ENCODE results near the gene SYCP2L. TPM values are rescaled to one million over a fixed set of nuclear protein-coding genes. Genes with fewer than 3 reads are reported as not detected.

The SYCP2L gene
- total RNA-seq, 2 donors from 2014 or later = 0.46 to 3.7 TPM

GRCh38 chr6:11017090-11017489 lies 130.2 kb downstream of the SYCP2L start:
- intact Hi-C loops (cut with DNase I) = no loop called here
- Histone ChIP-seq H3K9me3 (no peaks in the 10 kb centered on the region), H3K27me3 (replicated peaks; ENCODE audit: insufficient read depth) (no peaks in the 10 kb centered on the region), H3K27ac (no peak overlapping the region), H3K4me3 (no peak overlapping the region), H3K4me1 (replicated peaks) (no peaks in the 10 kb centered on the region), H3K36me3 (no peaks in the 10 kb centered on the region)
- TF ChIP-seq CTCF (IDR thresholded peaks at IDR 0.05) = no peak
- no peak for TF ChIP-seq POLR2AphosphoS5 (IDR thresholded peaks at IDR 0.05)
- no peak for TF ChIP-seq POLR2A (IDR thresholded peaks at IDR 0.05)
- no peak for DNase-seq (ENCODE audit: low spot score)
- WGBS = 89% methylated on average over 3 of the region's 3 CpGs

- WGBS = 90% methylated on average over 2 of the region's 2 CpGs
- no peaks in the 10 kb centered on the region for H3K36me3 ChIP-seq
- H3K4me3 ChIP-seq = no peak overlapping the region
- no peak for DNase-seq (ENCODE audit: low spot score)
- no peak overlapping the region for H3K27ac ChIP-seq
- no peaks in the 10 kb centered on the region for H3K4me1 ChIP-seq (replicated peaks)
- H3K27me3 ChIP-seq (replicated peaks; ENCODE audit: insufficient read depth) = no peaks in the 10 kb centered on the region
- intact Hi-C loops (cut with DNase I) = no loop called here
- H3K9me3 ChIP-seq = no peaks in the 10 kb centered on the region
- TF ChIP-seq POLR2A (IDR thresholded peaks at IDR 0.05) = no peak
- no peak for TF ChIP-seq POLR2AphosphoS5 (IDR thresholded peaks at IDR 0.05)
- TF ChIP-seq CTCF (IDR thresholded peaks at IDR 0.05) = no peak
Measured at GRCh38 chr6:11018225-11018624, 131.4 kb downstream of the SYCP2L start.

DNA sequence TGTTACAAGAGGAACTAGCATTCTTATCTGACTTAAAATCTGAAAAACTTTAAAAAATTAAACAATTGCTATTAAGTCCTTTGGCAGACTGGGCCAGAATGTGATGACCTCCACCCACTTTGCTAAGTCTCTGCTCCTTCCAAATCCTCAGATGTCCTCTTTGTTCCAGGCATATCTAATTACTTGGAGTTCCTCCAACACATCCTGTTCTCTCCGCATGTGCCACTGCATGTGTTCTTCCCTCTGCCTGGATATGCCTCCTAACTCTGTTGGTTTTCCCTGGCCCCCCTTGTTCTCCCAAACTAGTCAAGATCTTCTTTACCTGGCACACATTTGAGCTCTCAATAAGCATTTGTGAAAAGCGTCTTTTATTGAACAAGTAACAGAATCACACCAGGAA lies 134.2 kb downstream of the SYCP2L start:
- Histone ChIP-seq H3K9me3 (no peaks in the 10 kb centered on the region), H3K36me3 (no peaks in the 10 kb centered on the region), H3K4me1 (replicated peaks) (no peaks in the 10 kb centered on the region), H3K27ac (no peak overlapping the region), H3K27me3 (replicated peaks; ENCODE audit: insufficient read depth) (no peaks in the 10 kb centered on the region), H3K4me3 (no peak overlapping the region)
- no peak for DNase-seq (ENCODE audit: low spot score)
- intact Hi-C loops (cut with DNase I) = no loop called here
- TF ChIP-seq POLR2A (IDR thresholded peaks at IDR 0.05) = no peak
- no peak for TF ChIP-seq CTCF (IDR thresholded peaks at IDR 0.05)
- no peak for TF ChIP-seq POLR2AphosphoS5 (IDR thresholded peaks at IDR 0.05)
- WGBS = 25% methylated on average over 2 of the region's 2 CpGs

GRCh38 chr6:11021714-11022113 lies 134.9 kb downstream of the SYCP2L start:
- no peak overlapping the region for H3K27ac ChIP-seq
- H3K4me3 ChIP-seq = no peak overlapping the region
- H3K36me3 ChIP-seq = no peaks in the 10 kb centered on the region
- no peaks in the 10 kb centered on the region for H3K27me3 ChIP-seq (replicated peaks; ENCODE audit: insufficient read depth)
- no peaks in the 10 kb centered on the region for H3K4me1 ChIP-seq (replicated peaks)
- DNase-seq (ENCODE audit: low spot score) = no peak
- no peaks in the 10 kb centered on the region for H3K9me3 ChIP-seq
- TF ChIP-seq CTCF (IDR thresholded peaks at IDR 0.05) (no peak), POLR2AphosphoS5 (IDR thresholded peaks at IDR 0.05) (no peak), POLR2A (IDR thresholded peaks at IDR 0.05) (no peak)
- intact Hi-C loops (cut with DNase I) = no loop called here
- WGBS = 58% methylated on average over 7 of the region's 7 CpGs

DNA sequence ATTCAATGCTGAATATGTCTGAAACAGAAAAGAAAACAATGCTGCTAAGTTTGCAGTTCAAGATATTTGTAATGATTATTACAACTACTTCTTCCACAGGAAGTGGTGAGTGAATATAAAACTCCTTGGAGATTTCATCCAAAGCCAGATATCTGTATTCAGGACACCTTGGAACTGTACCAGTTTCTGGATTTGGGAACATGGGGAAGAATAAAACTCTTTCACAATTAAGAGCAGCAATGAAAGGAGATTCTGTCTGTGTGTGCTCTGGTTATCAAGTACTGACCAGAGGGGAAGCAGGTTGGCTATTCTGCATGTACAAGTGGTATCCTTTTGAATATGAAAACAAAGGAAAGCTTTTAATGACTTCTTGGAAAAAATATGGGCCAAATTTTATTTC lies 136.2 kb downstream of the SYCP2L start:
- Histone ChIP-seq H3K27me3 (replicated peaks; ENCODE audit: insufficient read depth) (no peaks in the 10 kb centered on the region), H3K9me3 (no peaks in the 10 kb centered on the region), H3K4me3 (no peak overlapping the region), H3K4me1 (replicated peaks) (no peaks in the 10 kb centered on the region), H3K36me3 (no peaks in the 10 kb centered on the region), H3K27ac (no peak overlapping the region)
- intact Hi-C loops (cut with DNase I) = no loop called here
- DNase-seq (ENCODE audit: low spot score) = no peak
- TF ChIP-seq POLR2A (IDR thresholded peaks at IDR 0.05) (no peak), CTCF (IDR thresholded peaks at IDR 0.05) (no peak), POLR2AphosphoS5 (IDR thresholded peaks at IDR 0.05) (no peak)

Other genes with a start within 250 kb of the SYCP2L start
- gene C6orf52, start 192.4 kb upstream of the SYCP2L start, total RNA-seq = 1 to 10 TPM in 1 of 2 donors, not detected in 1; 3.3 TPM
- 10 to 100 TPM; 12.2 to 36.7 TPM for gene PAK1IP1, start 192.1 kb upstream of the SYCP2L start, total RNA-seq
- gene TMEM14C, start 164.0 kb upstream of the SYCP2L start, total RNA-seq = 100 to 1,000 TPM in 1 of 2 donors, 10 to 100 TPM in 1; 99.7 to 208 TPM
- gene TMEM14B, start 139.2 kb upstream of the SYCP2L start, total RNA-seq = 100 to 1,000 TPM in 1 of 2 donors, 10 to 100 TPM in 1; 81.1 to 165 TPM
- 1 to 10 TPM in 1 of 2 donors, under 1 TPM in 1; 0.09 to 1.8 TPM for gene MAK, start 48.5 kb upstream of the SYCP2L start, total RNA-seq
- gene GCM2, start 5.0 kb upstream of the SYCP2L start, total RNA-seq = not detected
- gene ELOVL2, start 157.3 kb downstream of the SYCP2L start, total RNA-seq = 10 to 100 TPM; 15.5 to 17.9 TPM
- 1 to 10 TPM; 4.4 to 7.2 TPM for gene SMIM13, start 206.8 kb downstream of the SYCP2L start, total RNA-seq
- gene ERVFRD-1, start 224.7 kb downstream of the SYCP2L start, total RNA-seq = not detected